Measurements from ENCODE around the gene SAMMSON.

SAMMSON gene

GRCh38 chr3:70096376-70097066, 97.0 kb downstream of the SAMMSON start:
- ChIA-PET CTCF (interaction anchor here (1.0 kb wide), 1 partner anchor 10 kb away, joined by 3 read pairs; no protein-coding TSS in a partner anchor), POLR2A (no interaction called here)
- TF ChIP-seq CTCF (IDR thresholded peaks at IDR 0.05; ENCODE audit: insufficient read depth, low read length, missing control alignments): no peak
- no peak overlapping the region for H3K4me3 ChIP-seq (ENCODE audit: low read depth, low read length)
- DNase-seq (ENCODE audit: low read depth, low spot score): no peak

GRCh38 chr3:70097084-70097483, 97.6 kb downstream of the SAMMSON start:
- H3K4me3 ChIP-seq (ENCODE audit: low read depth, low read length): no peak overlapping the region
- no peak for DNase-seq (ENCODE audit: low read depth, low spot score)
- ChIA-PET CTCF (interaction anchor here (1.0 kb wide), 1 partner anchor 9 kb away, joined by 3 read pairs; no protein-coding TSS in a partner anchor), POLR2A (no interaction called here)
- no peak for TF ChIP-seq CTCF (IDR thresholded peaks at IDR 0.05; ENCODE audit: insufficient read depth, low read length, missing control alignments)

- no peak for DNase-seq (ENCODE audit: low read depth, low spot score)
- ChIA-PET CTCF (interaction anchor here (1.0 to 1.6 kb wide), 2 partner anchors 13 to 18 kb away, joined by 3 to 6 read pairs; no protein-coding TSS in a partner anchor), POLR2A (no interaction called here)
- TF ChIP-seq CTCF (IDR thresholded peaks at IDR 0.05; ENCODE audit: insufficient read depth, low read length, missing control alignments): peak; percentile 32
- H3K4me3 ChIP-seq (ENCODE audit: low read depth, low read length): no peak overlapping the region
These were observed 108.5 kb downstream of the SAMMSON start for GRCh38 chr3:70108072-70108471.

GRCh38 chr3:70108546-70108945, 109.0 kb downstream of the SAMMSON start:
- H3K4me3 ChIP-seq (ENCODE audit: low read depth, low read length): no peak overlapping the region
- ChIA-PET CTCF (interaction anchor here (1.0 to 1.6 kb wide), 2 partner anchors 13 to 19 kb away, joined by 3 to 6 read pairs; no protein-coding TSS in a partner anchor), POLR2A (no interaction called here)
- no peak for TF ChIP-seq CTCF (IDR thresholded peaks at IDR 0.05; ENCODE audit: insufficient read depth, low read length, missing control alignments)
- no peak for DNase-seq (ENCODE audit: low read depth, low spot score)

- ChIA-PET POLR2A (no interaction called here), CTCF (interaction anchor here (1.2 kb wide), 1 partner anchor 11 kb away, joined by 4 read pairs; no protein-coding TSS in a partner anchor)
- DNase-seq (ENCODE audit: low read depth, low spot score): no peak
- no peak for TF ChIP-seq CTCF (IDR thresholded peaks at IDR 0.05; ENCODE audit: insufficient read depth, low read length, missing control alignments)
- no peak overlapping the region for H3K4me3 ChIP-seq (ENCODE audit: low read depth, low read length)
These were observed 110.5 kb downstream of the SAMMSON start for GRCh38 chr3:70110066-70110465.

- no peak overlapping the region for H3K4me3 ChIP-seq (ENCODE audit: low read depth, low read length)
- POLR2A ChIA-PET: no interaction called here
- TF ChIP-seq CTCF (IDR thresholded peaks at IDR 0.05; ENCODE audit: insufficient read depth, low read length, missing control alignments): no peak
- DNase-seq (ENCODE audit: low read depth, low spot score): no peak
- CTCF ChIA-PET: no interaction called here
These were observed 111.9 kb downstream of the SAMMSON start for GRCh38 chr3:70111411-70111810.
